Lower lobe of right lung (tissue), 2 donors: ENCODE data around the gene IGFL4. TPM values are rescaled to one million over a fixed set of nuclear protein-coding genes. Genes with fewer than 3 reads are reported as not detected.

Experiments used
- ATAC-seq, 2 donors: fragments of 200-7000 bp; cut with Tn5 transposase; one replicate each; pipeline ENCODE4 v1.9.1; 2020 to 2022; ENCODE audit warnings: mild to moderate bottlenecking in 2 of 2, moderate library complexity in 2 of 2
- DNase-seq: peaks from one replicate; pipeline ENCODE4 v3.0.0-alpha.2; 2020
- H3K27ac ChIP-seq: fragments of 200-600 bp; one replicate; pipeline ENCODE4 v1.8.0; 2022
- H3K27me3 ChIP-seq: fragments of 200-600 bp; one replicate; pipeline ENCODE4 v1.8.0; 2022; ENCODE audit warnings: low read depth
- H3K36me3 ChIP-seq: fragments of 200-600 bp; one replicate; pipeline ENCODE4 v1.8.0; 2022; ENCODE audit warnings: mild to moderate bottlenecking
- H3K4me1 ChIP-seq: fragments of 200-600 bp; one replicate; pipeline ENCODE4 v1.8.0; 2022
- H3K4me3 ChIP-seq: fragments of 200-600 bp; one replicate; pipeline ENCODE4 v1.8.0; 2022; ENCODE audit warnings: mild to moderate bottlenecking
- H3K9me3 ChIP-seq: fragments of 200-600 bp; one replicate; pipeline ENCODE4 v1.8.0; 2022
- intact Hi-C: fragments of 100-400 bp; cut with DNase I; formaldehyde crosslinking; loops from one replicate; pipeline ENCODE4 v1.11.0; 2022
- long read RNA-seq: library from polyadenylated mRNA; unstranded; transcript quantifications from one replicate; pipeline ENCODE4 v2.0.0, GENCODE V29; 2021
- total RNA-seq: library from RNA; stranded (reverse); fragmentation: NEBNext Ultra II Directional; extraction: Animal tissue kit (Norgen Biotek cat#: 25700); gene quantifications from one replicate; pipeline ENCODE4 v1.2.1, GENCODE V29; 2021
- TF ChIP-seq, protein P1 (sequence below): fragments of 200-600 bp; IDR thresholded peaks from one replicate; pipeline ENCODE4 v1.8.0; 2022; ENCODE audit warnings: antibody characterized with exemption, mild to moderate bottlenecking
- donor health status: DM: no; HTN: yes; CAD: no; lungs with severe emphysema.

The IGFL4 gene
- not detected for total RNA-seq
- long read RNA-seq: 0 reads

GRCh38 chr19:46040952-46041500 is at the start of gene IGFL4:
TSS of gene IGFL4 (minus strand) at chr19:46041002. CDS start at chr19:46040962, 40 bp downstream.
- no peak within 1 kb of the TSS for H3K27ac ChIP-seq
- H3K9me3 ChIP-seq: no peaks in the 10 kb centered on the region
- H3K4me1 ChIP-seq: no peaks in the 10 kb centered on the region
- no peak within 1 kb of the TSS for H3K4me3 ChIP-seq
- H3K27me3 ChIP-seq: peaks cover 33% of the 10 kb centered on the region
- intact Hi-C loops: no loop called here
- H3K36me3 ChIP-seq: no peaks in the 10 kb centered on the region
- TF ChIP-seq, protein P1, sequence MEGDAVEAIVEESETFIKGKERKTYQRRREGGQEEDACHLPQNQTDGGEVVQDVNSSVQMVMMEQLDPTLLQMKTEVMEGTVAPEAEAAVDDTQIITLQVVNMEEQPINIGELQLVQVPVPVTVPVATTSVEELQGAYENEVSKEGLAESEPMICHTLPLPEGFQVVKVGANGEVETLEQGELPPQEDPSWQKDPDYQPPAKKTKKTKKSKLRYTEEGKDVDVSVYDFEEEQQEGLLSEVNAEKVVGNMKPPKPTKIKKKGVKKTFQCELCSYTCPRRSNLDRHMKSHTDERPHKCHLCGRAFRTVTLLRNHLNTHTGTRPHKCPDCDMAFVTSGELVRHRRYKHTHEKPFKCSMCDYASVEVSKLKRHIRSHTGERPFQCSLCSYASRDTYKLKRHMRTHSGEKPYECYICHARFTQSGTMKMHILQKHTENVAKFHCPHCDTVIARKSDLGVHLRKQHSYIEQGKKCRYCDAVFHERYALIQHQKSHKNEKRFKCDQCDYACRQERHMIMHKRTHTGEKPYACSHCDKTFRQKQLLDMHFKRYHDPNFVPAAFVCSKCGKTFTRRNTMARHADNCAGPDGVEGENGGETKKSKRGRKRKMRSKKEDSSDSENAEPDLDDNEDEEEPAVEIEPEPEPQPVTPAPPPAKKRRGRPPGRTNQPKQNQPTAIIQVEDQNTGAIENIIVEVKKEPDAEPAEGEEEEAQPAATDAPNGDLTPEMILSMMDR: no peak
- ATAC-seq (no peak), DNase-seq (no peak)

DNA sequence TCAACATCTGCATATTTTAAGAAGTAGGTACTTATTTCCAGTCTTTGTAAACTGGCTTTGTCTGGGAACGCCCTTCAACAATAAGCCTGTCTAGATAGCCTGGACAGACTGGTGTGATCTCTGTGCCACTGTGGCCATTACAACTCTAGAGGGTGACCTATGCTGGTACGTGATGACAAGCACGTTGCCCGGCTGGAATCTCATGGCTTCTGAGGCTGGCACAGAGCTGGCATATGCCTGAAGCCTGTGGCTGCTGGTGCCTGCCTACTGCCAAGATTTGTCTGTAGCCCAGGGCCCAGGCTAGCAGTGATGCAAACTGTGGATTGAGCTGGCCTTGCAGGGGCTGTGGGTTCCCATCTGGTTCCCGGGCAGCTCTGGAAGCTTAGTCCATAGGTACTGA is 49.6 kb upstream of the IGFL4 start:
- ATAC-seq: no peak
- Histone ChIP-seq H3K9me3 (peaks cover 17% of the 10 kb centered on the region), H3K27me3 (peaks cover 6% of the 10 kb centered on the region), H3K36me3 (no peaks in the 10 kb centered on the region), H3K4me1 (no peaks in the 10 kb centered on the region), H3K4me3 (no peak overlapping the region), H3K27ac (no peak overlapping the region)
- intact Hi-C loops: no loop called here
- DNase-seq: no peak
- TF ChIP-seq, protein P1: no peak

DNA sequence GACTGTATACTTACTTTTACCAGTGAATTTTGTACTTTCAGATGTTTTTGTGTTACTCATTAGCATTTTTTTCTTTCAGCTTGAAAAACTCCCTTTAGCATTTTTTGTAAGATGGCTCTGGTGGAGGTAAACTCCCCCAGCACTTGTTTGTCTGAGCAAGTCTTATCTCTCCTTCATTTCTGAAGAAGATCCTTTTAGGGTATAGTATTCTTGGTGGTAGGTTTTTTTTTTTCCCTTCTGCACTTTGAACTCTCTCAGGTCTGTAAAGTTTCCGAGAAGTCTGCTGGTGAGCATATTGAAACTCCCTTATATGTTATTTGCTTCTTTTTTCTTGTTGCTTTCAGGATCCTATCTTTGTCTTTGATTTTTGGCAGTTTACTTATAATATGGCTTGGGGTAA is 48.6 kb upstream of the IGFL4 start:
- intact Hi-C loops: no loop called here
- H3K36me3 ChIP-seq: no peaks in the 10 kb centered on the region
- TF ChIP-seq, protein P1: no peak
- no peak overlapping the region for H3K4me3 ChIP-seq
- no peak overlapping the region for H3K27ac ChIP-seq
- no peak for DNase-seq
- ATAC-seq: no peak
- H3K9me3 ChIP-seq: peaks cover 17% of the 10 kb centered on the region
- peaks cover 6% of the 10 kb centered on the region for H3K27me3 ChIP-seq
- H3K4me1 ChIP-seq: no peaks in the 10 kb centered on the region

DNA sequence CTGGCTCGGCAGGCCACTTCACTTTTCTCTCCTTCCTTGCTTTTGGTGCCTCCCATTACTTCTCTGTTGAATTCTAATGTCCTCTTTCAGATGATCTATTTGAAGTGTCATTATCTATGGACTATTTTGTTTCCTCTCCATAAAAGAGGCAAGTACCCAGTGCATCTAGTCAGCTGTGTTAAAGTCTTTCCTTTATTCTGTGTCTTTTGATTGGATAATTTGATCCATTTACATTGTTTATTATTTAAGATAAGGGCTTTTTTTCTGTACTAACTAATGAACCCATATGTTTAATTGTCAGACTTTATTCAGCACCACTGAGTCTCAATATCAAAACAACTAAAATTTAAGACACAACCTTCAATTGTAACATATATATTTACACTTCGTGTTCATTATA is 47.3 kb upstream of the IGFL4 start:
- DNase-seq (no peak), ATAC-seq (no peak)
- Histone ChIP-seq H3K4me1 (no peaks in the 10 kb centered on the region), H3K36me3 (no peaks in the 10 kb centered on the region), H3K27ac (no peak overlapping the region), H3K9me3 (peaks cover 17% of the 10 kb centered on the region), H3K4me3 (no peak overlapping the region), H3K27me3 (peaks cover 6% of the 10 kb centered on the region)
- TF ChIP-seq, protein P1: no peak
- intact Hi-C loops: no loop called here

DNA sequence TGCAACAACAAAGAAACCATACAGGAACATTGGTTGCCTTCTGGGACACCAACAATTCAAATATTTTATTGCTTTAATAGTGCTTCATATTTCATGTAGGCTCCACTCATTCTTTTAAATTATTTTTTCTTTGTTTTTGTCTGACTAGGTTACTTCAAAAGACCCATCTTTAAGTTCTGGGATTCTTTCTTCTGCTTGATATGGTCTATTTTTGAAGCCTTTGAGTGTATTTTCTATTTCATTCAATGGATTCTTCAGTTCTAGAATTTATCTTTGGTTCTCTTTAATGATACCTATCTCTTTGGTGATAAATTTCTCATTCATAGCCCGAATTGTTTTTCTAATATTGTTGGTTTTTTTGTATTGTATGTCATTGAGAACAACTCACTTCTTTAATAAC is 45.1 kb upstream of the IGFL4 start:
- H3K9me3 ChIP-seq: peaks cover 17% of the 10 kb centered on the region
- H3K27me3 ChIP-seq: no peaks in the 10 kb centered on the region
- DNase-seq: no peak
- no peak overlapping the region for H3K4me3 ChIP-seq
- intact Hi-C loops: no loop called here
- TF ChIP-seq, protein P1: no peak
- no peak overlapping the region for H3K27ac ChIP-seq
- H3K36me3 ChIP-seq: no peaks in the 10 kb centered on the region
- H3K4me1 ChIP-seq: no peaks in the 10 kb centered on the region
- no peak for ATAC-seq

DNA sequence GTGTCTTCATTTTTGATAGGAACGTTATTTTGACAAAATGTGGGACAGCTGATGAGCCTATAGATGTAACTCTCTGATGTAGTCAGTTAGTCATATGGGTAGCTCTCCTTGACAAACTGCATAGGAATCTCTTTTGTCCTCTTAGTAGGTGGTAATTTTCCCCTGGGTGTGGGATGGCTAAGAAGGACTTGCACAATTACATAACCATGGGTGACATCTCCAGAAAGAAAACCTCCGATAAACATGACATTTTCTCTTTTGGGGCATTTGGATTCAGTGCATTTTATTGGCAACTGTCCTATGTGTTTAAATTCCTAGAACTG is 41.9 kb upstream of the IGFL4 start:
- H3K4me1 ChIP-seq: no peaks in the 10 kb centered on the region
- DNase-seq (no peak), ATAC-seq (no peak)
- peaks cover 10% of the 10 kb centered on the region for H3K27me3 ChIP-seq
- no peaks in the 10 kb centered on the region for H3K36me3 ChIP-seq
- TF ChIP-seq, protein P1: no peak
- intact Hi-C loops: loop anchor here (5.0 kb wide), 1 partner anchor 180 kb away; no protein-coding TSS in a partner anchor
- peaks cover 10% of the 10 kb centered on the region for H3K9me3 ChIP-seq
- H3K4me3 ChIP-seq: no peak overlapping the region
- no peak overlapping the region for H3K27ac ChIP-seq
